Stomach (tissue), 4 donors: ENCODE data around the gene AATF.

ENCODE experiments used
- POLR2A ChIP-seq, 4 donors: fragments of 450-650 bp; IDR thresholded peaks; one replicate each; pipeline ENCODE4 v1.6.1; 2016; ENCODE audit warnings: antibody characterized with exemption in 4 of 4, control low read depth in 2 of 4, mild to moderate bottlenecking in 1 of 4, moderate library complexity in 1 of 4
- TF ChIP-seq, protein P1 (sequence below), 7 experiments: fragments of 450-650 bp in 4 of 7; fragments of 200-600 bp in 3 of 7; sonication (generic) in 3 of 7; IDR thresholded peaks; one replicate each; pipeline ENCODE4 v1.5.1; 2016 to 2019; ENCODE audit warnings: antibody characterized with exemption in 7 of 7, control low read depth in 2 of 7, mild to moderate bottlenecking in 1 of 7

DNA sequence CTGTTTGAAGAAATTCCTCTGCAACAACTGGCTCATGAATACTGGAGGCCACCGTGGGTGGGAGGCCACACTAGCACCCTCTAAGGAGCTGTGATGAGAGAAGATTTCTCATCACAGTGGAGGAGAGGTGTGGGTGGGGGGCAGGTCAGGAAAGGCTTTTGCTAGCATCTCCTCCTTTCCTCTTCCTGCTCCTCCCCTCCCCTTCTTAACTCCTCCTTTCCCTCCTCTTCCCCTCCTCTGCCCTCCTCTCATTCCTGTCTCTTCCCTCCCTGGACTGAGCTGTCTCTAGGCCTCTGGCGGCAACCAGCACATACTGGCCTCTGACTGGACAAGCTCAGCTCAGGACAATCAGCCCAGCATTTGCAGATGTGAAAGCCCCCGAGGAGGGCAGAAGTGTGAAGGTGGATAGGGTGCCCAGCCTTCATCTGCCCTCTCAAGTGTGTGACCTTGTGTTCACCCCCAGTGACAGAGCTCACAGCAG is 30.5 kb upstream of the AATF start:
- TF ChIP-seq, protein P1, sequence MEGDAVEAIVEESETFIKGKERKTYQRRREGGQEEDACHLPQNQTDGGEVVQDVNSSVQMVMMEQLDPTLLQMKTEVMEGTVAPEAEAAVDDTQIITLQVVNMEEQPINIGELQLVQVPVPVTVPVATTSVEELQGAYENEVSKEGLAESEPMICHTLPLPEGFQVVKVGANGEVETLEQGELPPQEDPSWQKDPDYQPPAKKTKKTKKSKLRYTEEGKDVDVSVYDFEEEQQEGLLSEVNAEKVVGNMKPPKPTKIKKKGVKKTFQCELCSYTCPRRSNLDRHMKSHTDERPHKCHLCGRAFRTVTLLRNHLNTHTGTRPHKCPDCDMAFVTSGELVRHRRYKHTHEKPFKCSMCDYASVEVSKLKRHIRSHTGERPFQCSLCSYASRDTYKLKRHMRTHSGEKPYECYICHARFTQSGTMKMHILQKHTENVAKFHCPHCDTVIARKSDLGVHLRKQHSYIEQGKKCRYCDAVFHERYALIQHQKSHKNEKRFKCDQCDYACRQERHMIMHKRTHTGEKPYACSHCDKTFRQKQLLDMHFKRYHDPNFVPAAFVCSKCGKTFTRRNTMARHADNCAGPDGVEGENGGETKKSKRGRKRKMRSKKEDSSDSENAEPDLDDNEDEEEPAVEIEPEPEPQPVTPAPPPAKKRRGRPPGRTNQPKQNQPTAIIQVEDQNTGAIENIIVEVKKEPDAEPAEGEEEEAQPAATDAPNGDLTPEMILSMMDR (IDR thresholded peaks at IDR 0.05), result no peak
- TF ChIP-seq POLR2A (IDR thresholded peaks at IDR 0.05), result no peak
